Measurements from ENCODE around the gene HNRNPA1. TPM values are rescaled to one million over a fixed set of nuclear protein-coding genes. Genes with fewer than 3 reads are reported as not detected.

The HNRNPA1 gene
- total RNA-seq, 1 experiment from 2014 or later, result 1,426 TPM

DNA sequence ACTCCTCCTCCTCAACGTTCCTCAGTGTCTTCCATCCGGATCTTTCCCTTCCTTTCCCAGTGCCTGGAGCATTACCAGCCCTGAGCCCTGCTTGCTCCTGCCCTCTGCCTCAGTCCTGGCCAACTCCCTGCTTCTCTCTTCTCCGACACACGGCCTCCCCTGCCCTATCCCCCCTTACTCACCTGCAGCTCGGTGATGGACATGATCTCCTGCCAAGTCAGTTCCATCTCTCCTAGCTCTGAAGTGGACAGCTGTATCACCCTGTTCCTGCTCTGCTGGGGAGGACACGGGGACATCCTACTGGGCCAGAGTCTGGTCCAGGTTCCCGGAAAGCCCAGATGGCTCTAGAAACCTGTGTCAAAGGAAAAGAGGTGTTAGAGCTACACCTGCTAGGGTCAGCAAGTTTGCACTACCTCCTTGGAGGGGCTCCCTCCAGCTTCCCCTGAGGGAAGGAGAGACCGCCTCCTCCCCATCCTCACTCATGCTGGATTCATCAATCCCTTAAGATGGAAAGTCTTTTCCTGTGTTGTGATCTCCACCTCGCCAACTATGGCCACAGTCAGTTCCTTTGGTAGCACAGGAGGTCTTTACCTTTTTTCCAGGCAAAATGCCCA is 14.5 kb downstream of the HNRNPA1 start:
- Histone ChIP-seq H3K36me3 (ENCODE audit: control insufficient read depth, insufficient read depth, low read length) (no peaks in the 10 kb centered on the region; the same call in 1 of the 2 replicates), H3K27me3 (replicated peaks; ENCODE audit: control insufficient read depth, insufficient read depth, low read length) (no peaks in the 10 kb centered on the region), H3K9me3 (no peaks in the 10 kb centered on the region), H3K4me3 (ENCODE audit: low read depth, low read length) (no peak overlapping the region), H3K4me1 (peaks cover 14% of the 10 kb centered on the region)
- H3K36me3 Mint-ChIP-seq (ENCODE audit: insufficient read depth, unreplicated experiment), result peaks cover 2% of the 10 kb centered on the region
- intact Hi-C loops (cut with micrococcal nuclease; ENCODE audit: unreplicated experiment), result loop anchor here (1.0 kb wide), 2 partner anchors 29 to 66 kb away; no protein-coding TSS in a partner anchor
- ChIA-PET CTCF (interaction anchor here (5.2 kb wide), 1 partner anchor 30 kb away, joined by 56 read pairs; the partner anchor contains the start of gene COPZ1), POLR2A (interaction anchor here (1.3 kb wide), 1 partner anchor 16 kb away, joined by 13 read pairs; no protein-coding TSS in a partner anchor)
- peaks cover 13% of the 10 kb centered on the region for H3K4me1 Mint-ChIP-seq (ENCODE audit: low read depth, unreplicated experiment)
- no peaks in the 10 kb centered on the region for H3K27me3 Mint-ChIP-seq (ENCODE audit: insufficient read depth, unreplicated experiment)
- H3K4me3 Mint-ChIP-seq (ENCODE audit: unreplicated experiment), result no peak overlapping the region
- TF ChIP-seq, protein P1, sequence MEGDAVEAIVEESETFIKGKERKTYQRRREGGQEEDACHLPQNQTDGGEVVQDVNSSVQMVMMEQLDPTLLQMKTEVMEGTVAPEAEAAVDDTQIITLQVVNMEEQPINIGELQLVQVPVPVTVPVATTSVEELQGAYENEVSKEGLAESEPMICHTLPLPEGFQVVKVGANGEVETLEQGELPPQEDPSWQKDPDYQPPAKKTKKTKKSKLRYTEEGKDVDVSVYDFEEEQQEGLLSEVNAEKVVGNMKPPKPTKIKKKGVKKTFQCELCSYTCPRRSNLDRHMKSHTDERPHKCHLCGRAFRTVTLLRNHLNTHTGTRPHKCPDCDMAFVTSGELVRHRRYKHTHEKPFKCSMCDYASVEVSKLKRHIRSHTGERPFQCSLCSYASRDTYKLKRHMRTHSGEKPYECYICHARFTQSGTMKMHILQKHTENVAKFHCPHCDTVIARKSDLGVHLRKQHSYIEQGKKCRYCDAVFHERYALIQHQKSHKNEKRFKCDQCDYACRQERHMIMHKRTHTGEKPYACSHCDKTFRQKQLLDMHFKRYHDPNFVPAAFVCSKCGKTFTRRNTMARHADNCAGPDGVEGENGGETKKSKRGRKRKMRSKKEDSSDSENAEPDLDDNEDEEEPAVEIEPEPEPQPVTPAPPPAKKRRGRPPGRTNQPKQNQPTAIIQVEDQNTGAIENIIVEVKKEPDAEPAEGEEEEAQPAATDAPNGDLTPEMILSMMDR (IDR thresholded peaks at IDR 0.05; ENCODE audit: insufficient read depth in 1 of 2, low read depth in 1 of 2, low read length in 1 of 2, severe bottlenecking in 1 of 2, unreplicated experiment in 1 of 2), result no peak
- no TSS peak for BruUV-seq (replicated peaks)
- no peak for DNase-seq
- no peak overlapping the region for H3K27ac Mint-ChIP-seq (ENCODE audit: unreplicated experiment)
- H3K9me3 Mint-ChIP-seq (ENCODE audit: unreplicated experiment), result no peaks in the 10 kb centered on the region

DNA sequence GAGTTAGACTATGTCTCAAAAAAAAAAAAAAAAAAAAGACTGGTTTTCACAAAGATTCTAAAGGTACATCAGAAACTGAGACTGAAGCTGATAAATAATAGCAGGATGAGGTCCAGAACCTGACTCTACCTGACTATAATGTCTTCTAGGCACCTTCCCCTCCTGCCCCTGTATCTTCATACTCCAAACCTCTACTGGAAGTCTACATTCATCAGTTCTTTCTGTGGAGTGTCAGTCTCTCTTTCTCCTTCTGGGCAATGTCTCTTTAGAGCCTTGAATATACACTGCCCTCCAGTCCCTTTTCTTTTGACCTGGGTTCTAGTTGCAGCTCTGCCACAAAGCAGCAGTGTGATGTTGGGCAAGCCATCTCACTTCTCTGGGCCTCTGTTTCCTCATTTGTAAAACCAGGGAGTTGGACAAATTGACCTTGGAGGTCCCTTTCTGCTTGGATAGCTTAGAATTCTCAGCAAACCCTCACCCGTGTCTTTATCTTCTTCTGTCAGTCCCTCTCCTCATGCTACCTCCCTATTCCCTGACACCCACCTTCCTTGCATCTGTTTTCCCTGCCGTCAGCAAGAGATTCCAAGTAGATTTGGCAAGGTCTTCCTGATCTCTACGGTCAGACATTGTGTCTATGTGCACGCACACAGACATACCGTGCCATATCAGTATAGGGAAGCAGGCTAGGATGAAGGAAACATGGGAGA is 16.0 kb downstream of the HNRNPA1 start:
- CTCF ChIA-PET, result no interaction called here
- Mint-ChIP-seq H3K36me3 (ENCODE audit: insufficient read depth, unreplicated experiment) (no peaks in the 10 kb centered on the region), H3K27ac (ENCODE audit: unreplicated experiment) (no peak overlapping the region), H3K9me3 (ENCODE audit: unreplicated experiment) (no peaks in the 10 kb centered on the region), H3K4me1 (ENCODE audit: low read depth, unreplicated experiment) (peaks cover 17% of the 10 kb centered on the region), H3K27me3 (ENCODE audit: insufficient read depth, unreplicated experiment) (no peaks in the 10 kb centered on the region), H3K4me3 (ENCODE audit: unreplicated experiment) (no peak overlapping the region)
- no peak for DNase-seq
- Histone ChIP-seq H3K27me3 (replicated peaks; ENCODE audit: control insufficient read depth, insufficient read depth, low read length) (no peaks in the 10 kb centered on the region), H3K4me3 (ENCODE audit: low read depth, low read length) (no peak overlapping the region), H3K9me3 (no peaks in the 10 kb centered on the region), H3K36me3 (ENCODE audit: control insufficient read depth, insufficient read depth, low read length) (no peaks in the 10 kb centered on the region; the same call in 1 of the 2 replicates), H3K4me1 (peaks cover 17% of the 10 kb centered on the region)
- TF ChIP-seq, protein P1 (IDR thresholded peaks at IDR 0.05; ENCODE audit: insufficient read depth in 1 of 2, low read depth in 1 of 2, low read length in 1 of 2, severe bottlenecking in 1 of 2, unreplicated experiment in 1 of 2), result no peak
- intact Hi-C loops (cut with micrococcal nuclease; ENCODE audit: unreplicated experiment), result no loop called here
- BruUV-seq (replicated peaks), result no TSS peak
- POLR2A ChIA-PET, result interaction anchor here (0.6 to 1.3 kb wide), 2 partner anchors 17 to 68 kb away, joined by 3 to 13 read pairs; no protein-coding TSS in a partner anchor

DNA sequence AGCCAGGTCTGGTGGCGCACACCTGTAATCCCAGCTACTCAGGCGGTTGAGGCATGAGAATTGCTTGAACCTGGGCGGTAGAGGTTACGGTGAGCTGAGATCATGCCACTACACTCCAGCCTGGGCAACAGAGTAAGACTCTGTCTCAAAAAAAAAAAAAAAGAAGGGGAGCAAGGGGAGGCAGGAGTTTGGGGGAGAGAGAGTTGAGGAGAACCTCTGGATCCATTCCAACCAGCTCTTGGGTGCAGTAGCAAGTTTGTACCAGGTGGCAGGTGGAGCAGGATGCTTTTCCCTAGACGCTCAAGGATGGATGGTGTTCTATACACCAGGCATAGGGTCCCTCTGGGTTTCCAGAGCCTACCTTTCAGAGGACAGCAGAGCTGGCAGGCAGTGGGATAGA is 18.4 kb downstream of the HNRNPA1 start:
- H3K4me1 ChIP-seq, result peaks cover 29% of the 10 kb centered on the region
- H3K4me3 ChIP-seq (ENCODE audit: low read depth, low read length), result no peak overlapping the region
- H3K9me3 ChIP-seq, result no peaks in the 10 kb centered on the region
- Mint-ChIP-seq H3K36me3 (ENCODE audit: insufficient read depth, unreplicated experiment) (no peaks in the 10 kb centered on the region), H3K9me3 (ENCODE audit: unreplicated experiment) (no peaks in the 10 kb centered on the region), H3K4me1 (ENCODE audit: low read depth, unreplicated experiment) (peaks cover 36% of the 10 kb centered on the region), H3K27ac (ENCODE audit: unreplicated experiment) (no peak overlapping the region), H3K4me3 (ENCODE audit: unreplicated experiment) (peak overlapping the region; percentile 79), H3K27me3 (ENCODE audit: insufficient read depth, unreplicated experiment) (no peaks in the 10 kb centered on the region)
- ChIA-PET CTCF (interaction anchor here (1.1 to 4.8 kb wide), 3 partner anchors 25 to 80 kb away, joined by 3 to 28 read pairs (median 3); partner anchors contain the start of gene COPZ1), POLR2A (interaction anchor here (3.5 kb wide), 1 partner anchor 19 kb away, joined by 17 read pairs; the partner anchor contains the start of genes CBX5 and HNRNPA1)
- no TSS peak for BruUV-seq (replicated peaks)
- no peaks in the 10 kb centered on the region for H3K36me3 ChIP-seq (ENCODE audit: control insufficient read depth, insufficient read depth, low read length)
- TF ChIP-seq, protein P1 (IDR thresholded peaks at IDR 0.05; ENCODE audit: insufficient read depth in 1 of 2, low read depth in 1 of 2, low read length in 1 of 2, severe bottlenecking in 1 of 2, unreplicated experiment in 1 of 2), result no peak
- no peaks in the 10 kb centered on the region for H3K27me3 ChIP-seq (replicated peaks; ENCODE audit: control insufficient read depth, insufficient read depth, low read length)
- no peak for DNase-seq
- intact Hi-C loops (cut with micrococcal nuclease; ENCODE audit: unreplicated experiment), result no loop called here
